Suprapubic skin (tissue), 3 donors: ENCODE measurements around the gene OR6K2.

ENCODE experiments used
- CTCF ChIP-seq, 2 donors: fragments of 200-600 bp in 1 of 2; fragments of 450-650 bp in 1 of 2; sonication (generic) in 1 of 2; IDR thresholded peaks; one replicate each; pipeline ENCODE4 v1.5.1; 2016 to 2019; ENCODE audit warnings: antibody characterized with exemption in 2 of 2, mild to moderate bottlenecking in 1 of 2, moderate library complexity in 1 of 2
- POLR2A ChIP-seq, 2 donors: fragments of 450-650 bp; IDR thresholded peaks; one replicate each; pipeline ENCODE4 v1.6.1; 2017; ENCODE audit warnings: antibody characterized with exemption in 2 of 2, mild to moderate bottlenecking in 2 of 2, moderate library complexity in 2 of 2

- TF ChIP-seq CTCF (IDR thresholded peaks at IDR 0.05), result no peak
- TF ChIP-seq POLR2A (IDR thresholded peaks at IDR 0.05), result no peak
Observed at GRCh38 chr1:158689110-158689509, 11.3 kb downstream of the OR6K2 start.
